GM21360 (cell line): ENCODE results near the gene KIR2DL4.
"Not testable (repeated sequence)": the region's sequence is repeated elsewhere in the genome, so short reads cannot be mapped to it uniquely, and the experiment has no call there.

Experiments
- ATAC-seq: cut with Tn5 transposase; IDR thresholded peaks from one replicate; pipeline ENCODE4 v1.9.1; 2021; ENCODE audit warnings: mild to moderate bottlenecking, moderate library complexity; ENCODE audit not compliant: unreplicated experiment

The KIR2DL4 gene

DNA sequence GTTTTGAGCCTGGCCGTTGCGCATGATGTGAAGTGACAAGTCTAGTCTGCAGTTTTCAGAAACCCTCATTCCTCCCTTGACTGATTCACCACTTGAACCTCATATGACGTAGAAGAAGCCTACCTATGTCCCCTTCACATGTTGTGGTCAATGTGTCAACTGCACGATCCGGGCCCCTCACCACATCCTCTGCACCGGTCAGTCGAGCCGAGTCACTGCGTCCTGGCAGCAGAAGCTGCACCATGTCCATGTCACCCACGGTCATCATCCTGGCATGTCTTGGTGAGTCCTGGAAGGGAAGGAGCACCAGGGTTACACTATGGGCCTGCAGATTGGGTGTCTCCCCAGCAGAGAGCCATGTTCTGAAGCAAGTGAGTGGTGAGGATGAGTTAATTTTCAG is at the start of gene KIR2DL4:
Gene KIR2DL4 (plus strand): TSS at position 201 of the 400 bp plus-strand sequence. CDS start 42 bp downstream, at position 243.
- ATAC-seq: no peak

DNA sequence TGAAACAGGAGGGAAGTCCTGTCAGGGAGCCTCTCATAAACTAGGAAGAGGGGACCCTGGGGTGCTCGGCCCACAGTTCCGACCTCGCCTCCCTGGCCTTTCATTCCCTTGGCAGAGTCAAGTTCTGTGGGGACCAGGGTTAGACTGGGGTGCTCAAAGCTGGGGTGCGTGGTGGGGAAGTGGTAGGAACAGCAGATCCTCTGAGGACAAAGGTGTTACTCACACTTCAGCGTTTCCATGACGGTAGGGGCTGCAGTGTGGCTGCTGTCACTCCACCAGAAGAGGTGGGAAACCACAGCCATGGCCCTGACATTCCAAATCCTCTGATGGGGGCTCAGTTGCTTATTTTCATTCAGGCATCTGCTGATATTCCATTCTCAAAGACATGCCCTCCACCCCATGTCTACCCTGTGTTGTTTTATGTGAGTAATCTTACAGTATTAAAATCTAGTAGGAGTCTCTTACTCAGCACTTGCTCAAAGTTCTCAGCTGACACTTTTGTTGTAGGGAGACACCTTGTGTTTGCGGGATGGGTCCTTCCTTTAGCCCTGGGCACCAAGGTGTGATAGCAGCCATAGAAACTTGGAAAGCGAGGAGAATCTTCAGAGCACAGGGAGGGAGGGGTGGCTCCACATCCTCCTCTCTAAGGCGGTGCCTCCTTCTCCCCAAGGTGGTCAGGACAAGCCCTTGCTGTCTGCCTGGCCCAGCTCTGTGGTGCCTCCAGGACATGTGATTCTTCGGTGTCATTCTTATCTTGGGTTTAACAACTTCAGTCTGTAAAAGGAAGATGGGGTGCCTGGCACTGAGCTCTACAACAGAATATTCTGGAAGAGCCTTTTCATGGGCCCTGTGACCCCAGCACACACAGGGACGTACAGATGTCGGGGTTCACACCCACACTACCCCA is 47.0 kb upstream of the KIR2DL4 start:
- not testable (repeated sequence) for ATAC-seq

DNA sequence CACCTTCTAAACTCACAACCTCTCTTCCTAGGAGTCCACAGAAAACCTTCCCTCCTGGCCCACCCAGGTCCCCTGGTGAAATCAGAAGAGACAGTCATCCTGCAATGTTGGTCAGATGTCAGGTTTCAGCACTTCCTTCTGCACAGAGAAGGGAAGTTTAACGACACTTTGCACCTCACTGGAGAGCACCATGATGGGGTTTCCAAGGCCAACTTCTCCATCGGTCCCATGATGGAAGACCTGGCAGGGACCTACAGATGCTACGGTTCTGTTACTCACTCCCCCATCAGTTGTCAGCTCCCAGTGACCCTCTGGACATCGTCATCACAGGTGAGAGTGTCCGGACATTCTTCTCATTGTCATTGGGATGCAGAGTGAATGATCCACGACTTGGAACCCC is 44.8 kb upstream of the KIR2DL4 start:
- ATAC-seq: not testable (repeated sequence)

DNA sequence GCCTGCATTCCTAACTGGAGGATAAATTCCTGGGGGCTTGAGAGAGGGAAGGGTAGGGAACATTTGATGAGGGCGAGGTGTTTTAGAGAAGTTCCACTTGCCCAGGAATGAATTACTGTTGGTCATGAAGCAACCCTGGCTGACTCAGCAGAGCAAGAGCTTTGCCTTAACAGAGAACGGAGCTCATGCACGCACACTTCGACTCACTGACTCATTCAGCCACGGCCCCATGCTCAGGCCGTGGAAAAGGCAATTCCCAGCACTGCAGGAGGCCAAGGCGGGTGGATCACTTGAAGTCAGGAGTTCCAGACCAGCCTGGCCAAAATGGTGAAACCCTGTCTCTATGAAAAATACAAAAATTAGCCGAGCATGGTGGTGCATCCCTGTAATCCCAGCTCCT is 39.2 kb upstream of the KIR2DL4 start:
- ATAC-seq: not testable (repeated sequence)

DNA sequence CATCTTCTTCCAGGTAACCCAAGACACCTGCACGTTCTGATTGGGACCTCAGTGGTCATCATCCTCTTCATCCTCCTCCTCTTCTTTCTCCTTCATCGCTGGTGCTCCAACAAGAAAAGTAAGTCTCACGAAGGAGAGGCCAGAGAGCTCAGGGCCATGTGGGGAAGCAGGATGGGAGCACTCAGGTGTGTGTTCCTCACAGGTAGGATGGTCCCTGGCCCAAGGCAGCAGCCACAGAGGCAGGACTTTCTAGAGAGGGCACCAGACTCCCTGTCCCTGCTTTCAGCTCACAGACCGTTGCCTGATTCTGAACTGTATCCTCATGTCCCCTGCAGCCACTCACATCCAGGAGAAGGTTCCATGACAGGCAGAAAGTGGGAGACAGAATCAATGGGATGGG is 36.9 kb upstream of the KIR2DL4 start:
- not testable (repeated sequence) for ATAC-seq

DNA sequence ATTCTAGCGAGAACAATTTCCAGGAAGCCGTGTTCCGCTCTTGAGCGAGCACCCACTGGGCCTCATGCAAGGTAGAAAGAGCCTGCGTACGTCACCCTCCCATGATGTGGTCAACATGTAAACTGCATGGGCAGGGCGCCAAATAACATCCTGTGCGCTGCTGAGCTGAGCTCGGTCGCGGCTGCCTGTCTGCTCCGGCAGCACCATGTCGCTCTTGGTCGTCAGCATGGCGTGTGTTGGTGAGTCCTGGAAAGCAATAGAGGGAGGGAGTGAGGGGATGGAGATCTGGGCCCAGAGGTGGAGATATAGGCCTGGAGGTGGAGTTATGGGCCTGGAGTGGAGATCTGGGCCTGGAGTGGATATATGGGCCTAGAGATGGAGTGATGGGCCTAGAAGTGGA is 33.8 kb upstream of the KIR2DL4 start, which contains the start of gene KIR2DL1:
Gene KIR2DL1 (plus strand): TSS at position 148 of the 400 bp plus-strand sequence. CDS start 58 bp downstream, at position 206.
- not testable (repeated sequence) for ATAC-seq

DNA sequence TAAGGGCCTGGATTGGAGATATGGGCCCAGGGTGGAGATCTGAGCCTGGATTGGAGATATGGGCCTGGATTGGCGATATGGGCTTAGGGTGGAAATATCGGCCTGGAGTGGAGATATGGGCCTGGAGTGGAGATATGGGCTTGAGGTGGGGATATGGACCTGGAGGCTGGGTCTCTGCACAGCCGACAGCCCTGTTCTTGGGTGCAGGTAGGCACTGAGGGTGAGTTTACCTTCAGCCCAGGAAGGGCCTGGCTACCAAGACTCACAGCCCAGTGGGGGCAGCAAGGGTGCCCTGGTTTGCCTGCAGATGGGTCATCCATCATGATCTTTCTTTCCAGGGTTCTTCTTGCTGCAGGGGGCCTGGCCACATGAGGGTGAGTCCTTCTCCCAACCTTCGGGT is 32.9 kb upstream of the KIR2DL4 start:
- ATAC-seq: not testable (repeated sequence)

DNA sequence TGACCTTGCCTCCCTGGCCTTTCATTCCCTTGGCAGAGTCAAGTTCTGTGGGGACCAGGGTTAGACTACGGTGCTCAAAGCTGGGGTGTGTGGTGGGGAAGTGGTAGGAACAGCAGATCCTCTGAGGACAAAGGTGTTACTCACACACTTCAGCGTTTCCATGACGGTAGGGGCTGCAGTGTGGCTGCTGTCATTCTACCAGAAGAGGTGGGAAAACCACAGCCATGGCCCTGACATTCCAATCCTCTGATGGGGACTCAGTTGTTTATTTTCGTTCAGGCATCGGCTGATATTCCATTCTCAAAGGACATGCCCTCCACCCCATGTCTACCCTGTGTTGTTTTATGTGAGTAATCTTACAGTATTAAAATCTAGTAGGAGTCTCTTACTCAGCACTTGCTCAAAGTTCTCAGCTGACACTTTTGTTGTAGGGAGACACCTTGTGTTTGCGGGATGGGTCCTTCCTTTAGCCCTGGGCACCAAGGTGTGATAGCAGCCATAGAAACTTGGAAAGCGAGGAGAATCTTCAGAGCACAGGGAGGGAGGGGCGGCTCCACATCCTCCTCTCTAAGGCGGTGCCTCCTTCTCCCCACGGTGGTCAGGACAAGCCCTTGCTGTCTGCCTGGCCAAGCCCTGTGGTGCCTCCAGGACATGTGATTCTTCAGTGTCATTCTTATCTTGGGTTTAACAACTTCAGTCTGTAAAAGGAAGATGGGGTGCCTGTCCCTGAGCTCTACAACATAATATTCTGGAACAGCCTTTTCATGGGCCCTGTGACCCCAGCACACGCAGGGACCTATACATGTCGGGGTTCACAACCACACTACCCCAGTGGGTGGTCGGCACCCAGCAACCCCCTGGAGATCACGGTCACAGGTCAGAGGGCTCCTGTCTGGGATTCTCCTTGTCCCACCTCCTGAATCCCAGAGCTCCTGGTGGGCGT is 32.1 kb upstream of the KIR2DL4 start:
- ATAC-seq: not testable (repeated sequence)

DNA sequence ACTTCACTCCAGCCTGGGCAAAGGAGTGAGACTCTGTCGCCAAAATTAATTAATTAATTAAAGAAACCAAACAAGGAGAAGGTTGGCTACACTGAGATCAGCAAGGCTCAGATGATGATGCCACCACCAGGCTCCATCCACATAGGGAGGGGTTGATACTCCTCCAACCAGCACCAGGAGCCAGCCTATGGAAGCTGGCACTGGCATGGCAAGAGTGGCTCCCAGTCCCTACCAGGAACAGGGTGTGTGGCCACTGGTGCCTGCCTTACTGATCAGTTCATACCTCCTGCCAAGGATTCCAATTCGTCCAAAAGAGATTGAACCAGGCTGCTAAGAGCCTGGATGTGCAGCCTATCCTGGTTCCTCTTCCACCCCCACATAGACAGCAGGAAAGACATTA is 30.7 kb upstream of the KIR2DL4 start:
- not testable (repeated sequence) for ATAC-seq

DNA sequence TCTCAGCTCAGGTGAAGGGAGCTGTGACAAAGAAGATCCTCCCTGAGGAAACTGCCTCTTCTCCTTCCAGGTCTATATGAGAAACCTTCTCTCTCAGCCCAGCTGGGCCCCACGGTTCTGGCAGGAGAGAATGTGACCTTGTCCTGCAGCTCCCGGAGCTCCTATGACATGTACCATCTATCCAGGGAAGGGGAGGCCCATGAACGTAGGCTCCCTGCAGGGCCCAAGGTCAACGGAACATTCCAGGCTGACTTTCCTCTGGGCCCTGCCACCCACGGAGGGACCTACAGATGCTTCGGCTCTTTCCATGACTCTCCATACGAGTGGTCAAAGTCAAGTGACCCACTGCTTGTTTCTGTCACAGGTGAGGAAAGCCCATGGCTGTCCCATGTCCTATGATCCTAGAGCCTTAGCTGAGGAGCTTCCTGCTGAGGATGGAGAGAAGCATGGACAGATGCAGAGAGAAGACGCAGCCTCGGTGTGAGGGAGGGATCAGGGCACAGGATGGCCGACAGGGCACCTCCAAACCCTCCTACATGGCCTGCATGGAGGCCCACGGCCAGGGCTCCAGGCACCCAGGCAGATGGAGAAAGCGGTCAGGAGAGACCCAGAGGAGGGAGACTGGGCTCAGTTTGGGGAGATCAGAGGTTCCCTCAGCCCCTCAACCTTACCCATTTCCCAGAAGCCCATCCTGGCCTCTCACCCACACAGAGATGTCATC is 28.2 kb upstream of the KIR2DL4 start:
- not testable (repeated sequence) for ATAC-seq

DNA sequence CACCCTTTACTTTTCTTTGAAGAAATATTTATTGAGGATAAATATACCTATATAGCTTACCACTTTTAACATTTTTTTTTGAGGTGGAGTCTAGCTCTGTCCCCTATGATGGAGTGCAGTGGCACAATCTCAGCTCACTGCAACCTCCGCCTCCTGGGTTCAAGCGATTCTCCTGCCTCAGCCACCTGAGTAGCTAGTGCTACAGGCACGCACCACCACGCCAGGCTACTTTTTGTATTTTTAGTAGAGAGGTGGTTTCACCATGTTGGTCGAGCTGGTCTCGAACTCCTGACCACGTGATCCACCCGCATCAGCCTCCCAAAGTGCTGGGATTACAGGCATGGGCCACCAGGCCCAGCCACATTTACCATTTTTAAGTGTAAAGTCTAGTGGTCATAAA is 27.6 kb upstream of the KIR2DL4 start:
- ATAC-seq: not testable (repeated sequence)

DNA sequence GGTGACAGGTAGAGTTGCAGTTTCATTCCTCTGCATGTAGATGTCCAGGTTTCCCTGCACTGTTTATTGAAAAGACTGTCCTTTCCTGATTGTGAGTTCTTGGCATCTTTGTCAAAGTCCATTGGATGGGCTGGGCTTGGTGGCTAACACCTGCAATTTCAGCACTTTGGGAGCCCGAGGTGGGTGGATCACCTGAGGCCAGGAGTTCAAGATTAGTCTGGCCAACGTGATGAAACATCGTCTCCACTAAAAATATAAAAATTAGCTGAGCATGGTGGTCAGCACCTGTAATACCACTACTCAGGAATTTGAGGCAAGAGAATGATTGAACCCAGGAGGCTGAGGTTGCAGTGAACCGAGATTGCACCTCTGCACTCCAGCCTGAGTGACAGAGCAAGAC is 25.6 kb upstream of the KIR2DL4 start:
- not testable (repeated sequence) for ATAC-seq

DNA sequence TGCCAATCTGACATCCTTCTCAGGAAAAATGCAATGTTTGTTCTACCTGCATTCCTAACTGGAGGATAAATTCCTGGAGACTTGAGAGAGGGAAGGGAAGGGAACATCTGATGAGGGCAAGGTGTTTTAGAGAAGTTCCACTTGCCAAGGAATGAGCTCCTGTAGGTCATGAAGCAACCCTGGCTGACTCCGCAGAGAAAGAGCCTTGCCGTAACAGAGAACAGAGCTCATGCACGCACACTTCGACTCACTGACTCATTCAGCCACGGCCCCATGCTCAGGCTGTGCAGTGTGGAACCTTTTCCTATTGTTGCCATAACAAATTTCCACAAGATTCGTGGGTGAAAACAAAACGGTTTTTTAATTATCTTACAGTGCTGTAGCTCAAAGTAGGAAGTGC is 24.5 kb upstream of the KIR2DL4 start:
- not testable (repeated sequence) for ATAC-seq

DNA sequence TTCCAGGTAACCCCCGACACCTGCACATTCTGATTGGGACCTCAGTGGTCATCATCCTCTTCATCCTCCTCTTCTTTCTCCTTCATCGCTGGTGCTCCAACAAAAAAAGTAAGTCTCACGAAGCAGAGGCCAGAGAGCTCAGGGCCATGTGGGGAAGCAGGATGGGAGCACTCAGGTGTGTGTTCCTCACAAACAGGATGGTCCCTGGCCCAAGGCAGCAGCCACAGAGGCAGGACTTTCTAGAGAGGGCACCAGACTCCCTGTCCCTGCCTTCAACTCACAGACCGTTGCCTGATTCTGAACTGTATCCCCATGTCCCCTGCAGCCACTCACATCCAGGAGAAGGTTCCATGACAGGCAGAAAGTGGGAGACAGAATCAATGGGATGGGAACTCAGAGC is 20.5 kb upstream of the KIR2DL4 start:
- ATAC-seq: not testable (repeated sequence)

DNA sequence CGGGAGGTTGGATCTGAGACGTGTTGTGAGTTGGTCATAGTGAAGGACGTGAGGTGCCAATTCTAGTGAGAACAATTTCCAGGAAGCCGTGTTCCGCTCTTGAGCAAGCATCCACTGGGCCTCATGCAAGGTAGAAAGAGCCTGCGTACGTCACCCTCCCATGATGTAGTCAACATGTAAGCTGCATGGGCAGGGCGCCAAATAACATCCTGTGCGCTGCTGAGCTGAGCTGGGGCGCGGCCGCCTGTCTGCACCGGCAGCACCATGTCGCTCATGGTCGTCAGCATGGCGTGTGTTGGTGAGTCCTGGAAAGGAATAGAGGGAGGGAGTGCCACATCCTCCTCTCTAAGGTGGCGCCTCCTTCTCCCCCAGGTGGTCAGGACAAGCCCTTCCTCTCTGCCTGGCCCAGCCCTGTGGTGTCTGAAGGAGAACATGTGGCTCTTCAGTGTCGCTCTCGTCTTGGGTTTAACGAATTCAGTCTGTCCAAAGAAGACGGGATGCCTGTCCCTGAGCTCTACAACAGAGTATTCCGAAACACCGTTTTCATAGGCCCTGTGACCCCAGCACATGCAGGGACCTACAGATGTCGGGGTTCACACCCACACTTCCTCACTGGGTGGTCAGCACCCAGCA is 17.2 kb upstream of the KIR2DL4 start:
- not testable (repeated sequence) for ATAC-seq

DNA sequence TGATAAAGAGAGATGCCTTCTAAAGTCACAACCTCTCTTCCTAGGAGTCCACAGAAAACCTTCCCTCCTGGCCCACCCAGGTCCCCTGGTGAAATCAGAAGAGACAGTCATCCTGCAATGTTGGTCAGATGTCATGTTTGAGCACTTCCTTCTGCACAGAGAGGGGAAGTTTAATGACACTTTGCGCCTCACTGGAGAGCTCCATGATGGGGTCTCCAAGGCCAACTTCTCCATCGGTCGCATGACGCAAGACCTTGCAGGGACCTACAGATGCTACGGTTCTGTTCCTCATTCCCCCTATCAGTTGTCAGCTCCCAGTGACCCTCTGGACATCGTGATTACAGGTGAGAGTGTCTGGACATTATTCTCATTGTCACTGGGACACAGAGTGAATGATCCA is 15.3 kb upstream of the KIR2DL4 start:
- not testable (repeated sequence) for ATAC-seq

DNA sequence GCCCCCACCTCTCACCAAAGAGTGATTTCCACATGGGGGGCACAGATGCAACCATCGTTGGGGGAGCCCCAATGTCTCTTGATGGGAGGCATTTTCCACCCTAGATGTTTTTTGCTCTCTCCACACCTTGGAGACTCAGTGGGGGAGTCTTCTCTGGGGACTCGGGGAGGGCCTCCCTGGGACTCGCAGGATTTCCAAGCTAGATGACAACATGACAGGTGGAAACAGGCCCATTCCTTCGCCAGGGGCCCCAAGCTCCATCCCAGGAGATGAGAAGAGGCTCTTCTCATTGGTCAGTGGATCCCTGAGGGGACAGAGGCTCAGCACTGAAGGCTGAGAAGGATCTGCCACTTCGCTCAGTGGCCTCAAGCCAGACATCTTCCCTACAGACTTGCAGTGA is 12.7 kb upstream of the KIR2DL4 start:
- ATAC-seq: no peak

DNA sequence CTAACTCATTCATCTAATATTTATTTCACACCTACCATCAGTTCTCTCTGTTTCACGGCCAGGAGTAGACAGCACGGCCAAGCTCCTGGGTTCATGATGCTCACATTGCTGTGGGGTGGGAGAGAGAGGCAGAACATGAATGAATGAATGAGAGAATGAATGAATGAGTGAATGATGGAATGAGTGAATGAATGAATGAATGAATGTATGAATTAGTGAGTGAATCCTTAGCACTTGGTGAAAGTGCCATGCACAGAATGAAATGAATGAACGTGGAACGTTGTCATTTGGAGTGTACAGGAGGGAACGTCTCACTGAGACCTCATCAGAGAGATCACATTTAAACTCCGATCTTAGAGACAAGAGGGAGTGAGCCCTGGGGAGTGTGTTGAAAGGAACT is 11.9 kb upstream of the KIR2DL4 start:
- no peak for ATAC-seq

DNA sequence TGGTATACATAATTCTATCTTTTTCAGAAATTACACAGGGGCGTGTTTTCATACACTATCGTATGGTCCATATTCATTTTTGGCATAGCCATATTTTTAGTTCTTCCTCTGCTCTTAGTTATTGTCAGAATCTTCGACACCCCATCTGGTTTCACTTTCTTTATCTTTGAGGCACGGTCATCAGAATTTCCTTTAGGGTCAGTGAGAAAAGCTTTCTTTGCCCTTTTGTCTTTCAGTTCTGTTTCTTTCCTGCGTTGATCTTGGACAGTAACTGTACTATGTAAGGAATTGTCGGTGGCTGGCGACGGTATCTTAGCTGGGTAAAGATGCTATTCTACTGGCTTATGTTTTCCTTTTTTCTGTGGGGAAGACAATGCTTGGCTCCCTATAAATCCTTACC is 10.6 kb upstream of the KIR2DL4 start:
- no peak for ATAC-seq

DNA sequence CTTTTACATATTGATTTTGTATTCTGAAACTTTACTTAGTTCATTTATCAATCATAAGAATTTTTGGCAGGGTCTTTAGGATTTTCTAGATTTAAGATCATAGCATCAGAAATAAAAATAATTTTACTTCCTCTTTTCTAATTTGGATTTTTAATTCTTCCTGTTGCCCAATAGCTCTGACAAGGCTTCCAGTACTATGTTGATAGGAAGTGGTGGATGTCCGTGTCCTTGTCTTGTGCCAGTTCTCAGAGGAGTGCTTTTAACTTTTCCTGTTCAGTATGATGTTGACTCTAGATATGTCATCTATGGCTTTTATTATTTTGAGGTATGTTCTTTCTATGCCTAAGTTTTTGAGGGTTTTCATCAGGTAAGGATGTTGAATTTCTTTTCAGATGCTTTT is 7.7 kb upstream of the KIR2DL4 start:
- no peak for ATAC-seq
